GM12878 (cell line): ENCODE results near the gene SLC29A4. TPM values are rescaled to one million over a fixed set of nuclear protein-coding genes. Genes with fewer than 3 reads are reported as not detected.

Source experiments
- ATAC-seq: fragments of 200-7000 bp; cut with Tn5 transposase; 3 replicates; pipeline ENCODE4 v1.9.1; 2020; ENCODE audit warnings: mild to moderate bottlenecking, moderate library complexity
- BruUV-seq: library from RNA; stranded (reverse); fragments of 400-500 nt; replicated peaks from 2 replicates; lab custom pipeline; 2021; lab: Mats Ljungman, UMichigan
- CTCF ChIA-PET: fragments of 300-600 bp; sonication (Branson Sonifier 250); formaldehyde crosslinking; extraction: SDS; loops from one replicate; lab custom pipeline; 2021; ENCODE audit warnings: inconsistent platforms; lab: Yijun Ruan, JAX
- POLR2A ChIA-PET: fragments of 350-600 bp; formaldehyde crosslinking; extraction: SDS; loops from one replicate; lab custom pipeline; 2021; ENCODE audit warnings: inconsistent platforms; lab: Charles Lee
- RAD21 ChIA-PET: fragments of 300-600 bp; sonication (Branson Sonifier 250); formaldehyde crosslinking; loops from one replicate; lab custom pipeline; 2023; ENCODE audit warnings: antibody characterized with exemption; ENCODE audit not compliant: unreplicated experiment; lab: Charles Lee
- SMC1A ChIA-PET: fragments of 300-600 bp; sonication (Branson Sonifier 250); formaldehyde crosslinking; loops from one replicate; lab custom pipeline; 2023; ENCODE audit not compliant: unreplicated experiment, uncharacterized antibody; lab: Charles Lee
- DNase-seq: peaks from one replicate; pipeline ENCODE4 v3.0.0-alpha.2; 2011; ENCODE audit warnings: low read depth, low spot score
- FAIRE-seq: peaks from 3 replicates; lab custom pipeline; 2011; peaks lifted over from hg19 to GRCh38; lab: Jason Lieb, UNC
- H2AFZ ChIP-seq: 2 replicates; pipeline ENCODE4 v1.6.0; 2011; ENCODE audit warnings: low read depth, low read length, control low read depth; ENCODE audit not compliant: control insufficient read depth
- H3K27ac ChIP-seq: 2 replicates; pipeline ENCODE4 v1.5.1; 2011; ENCODE audit warnings: control low read depth; ENCODE audit not compliant: control insufficient read depth, insufficient read depth
- H3K27me3 ChIP-seq, 2 experiments: replicated peaks in 1 of 2; 2 replicates each; pipeline versions ENCODE4 v1.6.0 to v1.6.1; 2011; ENCODE audit warnings: low read length in 1 of 2; ENCODE audit not compliant: control insufficient read depth in 2 of 2, insufficient read depth in 2 of 2
- H3K36me3 ChIP-seq, 2 experiments: 2 replicates each; pipeline ENCODE4 v1.5.1; 2011; ENCODE audit warnings: low read length in 1 of 2; ENCODE audit not compliant: control insufficient read depth in 2 of 2, insufficient read depth in 2 of 2
- H3K4me1 ChIP-seq: 2 replicates; pipeline ENCODE4 v1.6.1; 2011; ENCODE audit warnings: mild to moderate bottlenecking, low read length, moderate library complexity, mixed read lengths; ENCODE audit not compliant: control insufficient read depth, insufficient read depth
- H3K4me2 ChIP-seq: 2 replicates; pipeline ENCODE4 v1.6.0; 2011; ENCODE audit warnings: control low read depth; ENCODE audit not compliant: control insufficient read depth, insufficient read depth
- H3K4me3 ChIP-seq: fragments of 200-600 bp; sonication (generic); 2 replicates; pipeline ENCODE4 v1.5.1; 2016
- H3K79me2 ChIP-seq: 2 replicates; pipeline ENCODE4 v1.6.0; 2011; ENCODE audit warnings: low read length; ENCODE audit not compliant: control insufficient read depth, insufficient read depth
- H3K9ac ChIP-seq: 2 replicates; pipeline ENCODE4 v1.8.0; 2011; ENCODE audit warnings: low read length, control low read depth, mixed read lengths; ENCODE audit not compliant: control insufficient read depth, insufficient read depth
- H3K9me3 ChIP-seq: replicated peaks from 3 replicates; pipeline ENCODE4 v1.5.1; 2011; ENCODE audit warnings: mild to moderate bottlenecking, low read length; ENCODE audit not compliant: control insufficient read depth, insufficient read depth
- H4K20me1 ChIP-seq: 2 replicates; pipeline ENCODE4 v1.6.0; 2011; ENCODE audit not compliant: control insufficient read depth, insufficient read depth
- BHLHE40 ChIP-seq, 2 experiments: fragments of 450-650 bp in 1 of 2; IDR thresholded peaks; 2 replicates each; pipeline ENCODE4 v1.6.1; 2011 to 2017; ENCODE audit warnings: low read depth in 2 of 2, borderline replicate concordance in 1 of 2, improper control_type of control experiment in 1 of 2, low read length in 1 of 2, mild to moderate bottlenecking in 1 of 2
- CBX5 ChIP-seq: sonication (generic); IDR thresholded peaks from 2 replicates; pipeline ENCODE4 v1.6.1; 2016; ENCODE audit warnings: low read depth, moderate library complexity, mild to moderate bottlenecking, inconsistent platforms
- CHD1 ChIP-seq: IDR thresholded peaks from 2 replicates; pipeline ENCODE4 v1.6.1; 2012; ENCODE audit warnings: low read depth, low read length, improper control_type of control experiment
- CHD2 ChIP-seq: IDR thresholded peaks from 2 replicates; pipeline ENCODE4 v1.6.1; 2011; ENCODE audit warnings: low read depth, low read length, improper control_type of control experiment, borderline replicate concordance
- FOS ChIP-seq: IDR thresholded peaks from 3 replicates; pipeline ENCODE4 v1.6.1; 2011; ENCODE audit warnings: borderline replicate concordance; ENCODE audit not compliant: insufficient read length; ENCODE audit errors: extremely low read depth
- JUNB ChIP-seq: IDR thresholded peaks from 2 replicates; pipeline ENCODE4 v1.6.1; 2016; ENCODE audit warnings: antibody characterized with exemption, mild to moderate bottlenecking
- NR2C2 ChIP-seq: IDR thresholded peaks from 2 replicates; pipeline ENCODE4 v1.6.1; 2011; ENCODE audit warnings: borderline replicate concordance, low read depth; ENCODE audit not compliant: control insufficient read depth, insufficient read length
- PKNOX1 ChIP-seq: fragments of 450-650 bp; IDR thresholded peaks from 2 replicates; pipeline ENCODE4 v1.6.1; 2016; ENCODE audit warnings: mild to moderate bottlenecking
- POLR2AphosphoS5 ChIP-seq: IDR thresholded peaks from 2 replicates; pipeline ENCODE4 v1.6.1; 2011; ENCODE audit warnings: mild to moderate bottlenecking, low read length, inconsistent platforms
- POU2F2 ChIP-seq: IDR thresholded peaks from 3 replicates; pipeline ENCODE4 v1.6.1; 2011; ENCODE audit warnings: low read depth, mild to moderate bottlenecking, low read length, borderline replicate concordance
- RAD21 ChIP-seq: IDR thresholded peaks from 2 replicates; pipeline ENCODE4 v1.6.1; 2011; ENCODE audit warnings: mild to moderate bottlenecking, low read depth, low read length, moderate library complexity; ENCODE audit not compliant: insufficient read depth
- SMC3 ChIP-seq: IDR thresholded peaks from 2 replicates; pipeline ENCODE4 v1.6.1; 2011; ENCODE audit warnings: low read length, improper control_type of control experiment, borderline replicate concordance
- SREBF1 ChIP-seq: IDR thresholded peaks from 2 replicates; pipeline ENCODE4 v1.6.1; 2012; ENCODE audit warnings: mild to moderate bottlenecking, low read length
- YY1 ChIP-seq: IDR thresholded peaks from 2 replicates; pipeline ENCODE4 v1.6.1; 2011; ENCODE audit warnings: low read depth, mild to moderate bottlenecking, low read length
- WGBS: methylation state at CpG from one replicate; pipeline ENCODE4 v1.1.6; 2016; ENCODE audit warnings: low lambda C conversion rate; ENCODE audit not compliant: insufficient replicate concordance, insufficient coverage; ENCODE audit errors: missing lambda C conversion rate; 5-methylcytosine and 5-hydroxymethylcytosine counted together
- in situ Hi-C: fragments of 300-500 bp; cut with MboI; formaldehyde crosslinking; loops from 9 replicates; pipeline ENCODE4 v1.14.3; 2018; ENCODE audit warnings: mixed read lengths
- intact Hi-C: fragments of 100-400 bp; cut with micrococcal nuclease; formaldehyde crosslinking; loops from one replicate; pipeline ENCODE4 v1.14.2; 2022; ENCODE audit not compliant: unreplicated experiment
- polyA plus RNA-seq, 11 experiments: library from polyadenylated mRNA; depleted of rRNA in 4 of 11; unstranded in 6 of 11; stranded (reverse) in 5 of 11; fragments of >200 nt; fragmentation: Nextera tagmentation in 4 of 11; fragmentation: Illumina TruSeq in 1 of 11; extraction: Ambion mirVana in 4 of 11; extraction: Trizol in 1 of 11; gene quantifications; 1 replicate in 1 of 11; 2 replicates in 10 of 11; pipeline versions ENCODE4 v1.2.1 to v1.2.3, GENCODE V29; 2011 to 2016; ENCODE audit warnings: inconsistent platforms in 2 of 11, missing spikeins in 2 of 11, low read depth in 1 of 11
- total RNA-seq, 4 experiments: library from RNA; depleted of rRNA in 3 of 4; stranded (reverse); fragments of >200 nt in 3 of 4; fragmentation: Illumina TruSeq in 1 of 4; extraction: Trizol in 1 of 4; gene quantifications; 2 replicates each; pipeline versions ENCODE4 v1.2.1 to v1.2.3, GENCODE V29; 2013 to 2021
- TF ChIP-seq, protein P1 (sequence below): IDR thresholded peaks from 2 replicates; pipeline ENCODE4 v1.6.1; 2012; ENCODE audit warnings: low read depth, low read length, improper control_type of control experiment

The SLC29A4 gene
- total and polyA plus RNA-seq, 10 of the 15 experiments (the other 5 are each of a cell fraction or from before 2014, with no cell fraction given) = 0.11 to 0.72 (median 0.23) TPM; not detected in 3

DNA sequence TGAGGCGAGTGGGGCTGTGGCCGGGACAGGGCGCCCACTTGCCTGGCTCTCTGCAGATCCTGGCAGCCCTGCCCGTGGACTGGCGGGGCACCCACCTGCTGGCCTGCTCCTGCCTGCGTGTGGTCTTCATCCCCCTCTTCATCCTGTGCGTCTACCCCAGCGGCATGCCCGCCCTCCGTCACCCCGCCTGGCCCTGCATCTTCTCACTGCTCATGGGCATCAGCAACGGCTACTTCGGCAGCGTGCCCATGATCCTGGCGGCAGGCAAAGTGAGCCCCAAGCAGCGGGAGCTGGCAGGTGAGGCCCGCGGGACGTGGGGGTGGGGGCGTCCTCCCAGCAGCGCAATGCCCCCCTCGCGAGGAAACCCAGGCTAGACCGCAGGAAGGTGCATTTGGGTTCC is 17.6 kb downstream of the SLC29A4 start:
- DNase-seq = no peak
- ChIA-PET RAD21 (no interaction called here), SMC1A (no interaction called here), POLR2A (no interaction called here), CTCF (no interaction called here)
- no peak overlapping the region for H3K9ac ChIP-seq
- H3K36me3 ChIP-seq = no peaks in the 10 kb centered on the region
- H3K79me2 ChIP-seq = no peaks in the 10 kb centered on the region
- no peak overlapping the region for H3K4me2 ChIP-seq
- no peak for ATAC-seq
- H3K27me3 ChIP-seq = no peaks in the 10 kb centered on the region
- H3K4me3 ChIP-seq = no peak overlapping the region
- TF ChIP-seq FOS (no peak), CBX5 (no peak), BHLHE40 (IDR thresholded peaks at IDR 0.05; ENCODE audit: borderline replicate concordance in 1 of 2, low read depth in 2 of 2, low read length in 1 of 2) (no peak), NR2C2 (no peak)
- WGBS = 79% methylated on average over 16 of the region's 24 CpGs
- no peaks in the 10 kb centered on the region for H4K20me1 ChIP-seq
- no TSS peak for BruUV-seq
- H3K9me3 ChIP-seq = no peaks in the 10 kb centered on the region; the same call in 2 of the 3 replicates
- no peak overlapping the region for H2AFZ ChIP-seq
- peaks cover 3% of the 10 kb centered on the region; the same call in 1 of the 2 replicates for H3K4me1 ChIP-seq
- no peak overlapping the region for H3K27ac ChIP-seq
- in situ Hi-C loops (no loop called here), intact Hi-C loops (no loop called here)
- FAIRE-seq = no peak

- Histone ChIP-seq H3K4me2 (no peak overlapping the region), H3K9me3 (no peaks in the 10 kb centered on the region), H3K27me3 (no peaks in the 10 kb centered on the region), H4K20me1 (no peaks in the 10 kb centered on the region), H3K79me2 (no peaks in the 10 kb centered on the region), H3K4me1 (no peaks in the 10 kb centered on the region), H3K9ac (no peak overlapping the region), H3K36me3 (no peaks in the 10 kb centered on the region), H3K27ac (no peak overlapping the region), H2AFZ (no peak overlapping the region), H3K4me3 (no peak overlapping the region)
- SMC1A ChIA-PET = no interaction called here
- POLR2A ChIA-PET = no interaction called here
- intact Hi-C loops (no loop called here), in situ Hi-C loops (no loop called here)
- BruUV-seq = no TSS peak
- FAIRE-seq (no peak), ATAC-seq (no peak), DNase-seq (no peak)
- 72% methylated on average over 15 of the region's 25 CpGs for WGBS
- CTCF ChIA-PET = no interaction called here
- RAD21 ChIA-PET = no interaction called here
- no peak for TF ChIP-seq SMC3
- TF ChIP-seq POU2F2 = no peak
- TF ChIP-seq, protein P1, sequence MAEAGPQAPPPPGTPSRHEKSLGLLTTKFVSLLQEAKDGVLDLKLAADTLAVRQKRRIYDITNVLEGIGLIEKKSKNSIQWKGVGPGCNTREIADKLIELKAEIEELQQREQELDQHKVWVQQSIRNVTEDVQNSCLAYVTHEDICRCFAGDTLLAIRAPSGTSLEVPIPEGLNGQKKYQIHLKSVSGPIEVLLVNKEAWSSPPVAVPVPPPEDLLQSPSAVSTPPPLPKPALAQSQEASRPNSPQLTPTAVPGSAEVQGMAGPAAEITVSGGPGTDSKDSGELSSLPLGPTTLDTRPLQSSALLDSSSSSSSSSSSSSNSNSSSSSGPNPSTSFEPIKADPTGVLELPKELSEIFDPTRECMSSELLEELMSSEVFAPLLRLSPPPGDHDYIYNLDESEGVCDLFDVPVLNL = no peak
- no peak for TF ChIP-seq SREBF1
- TF ChIP-seq PKNOX1 = no peak
- TF ChIP-seq CHD2 = no peak
- TF ChIP-seq CHD1 = no peak
- TF ChIP-seq FOS = no peak
- TF ChIP-seq JUNB = no peak
- TF ChIP-seq POLR2AphosphoS5 = no peak
- TF ChIP-seq RAD21 = no peak
- TF ChIP-seq YY1 = no peak
Measured at GRCh38 chr7:5302577-5302976, 19.8 kb downstream of the SLC29A4 start.
